GM19372 (cell line): Measurements from ENCODE around the gene PRND.
"Not testable (repeated sequence)": the region's sequence is repeated elsewhere in the genome, so short reads cannot be mapped to it uniquely, and the experiment has no call there.

ENCODE experiments used
- ATAC-seq: cut with Tn5 transposase; IDR thresholded peaks from one replicate; pipeline ENCODE4 v1.9.1; 2021; ENCODE audit warnings: mild to moderate bottlenecking, low read depth, moderate library complexity; ENCODE audit not compliant: unreplicated experiment

PRND gene

DNA sequence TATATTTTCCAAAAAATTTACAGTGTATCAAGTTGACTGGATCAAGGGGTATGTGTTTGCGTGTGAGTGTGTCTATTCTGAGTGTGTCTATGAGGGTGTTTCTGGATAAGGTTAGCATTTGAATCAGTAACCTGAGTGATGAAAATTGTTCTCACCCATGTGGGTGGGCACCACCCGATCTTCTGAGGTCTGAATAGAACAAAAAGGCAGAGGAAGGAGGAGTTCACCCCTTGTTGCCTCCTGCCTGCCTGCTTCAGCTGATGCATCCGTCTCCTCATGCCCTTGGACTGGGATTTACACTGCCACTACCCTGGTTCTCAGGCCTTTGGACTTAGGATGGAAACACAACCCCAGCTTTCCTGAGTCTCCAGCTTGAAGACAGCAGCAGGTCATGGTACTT is 13.7 kb upstream of the PRND start:
- ATAC-seq: no peak

DNA sequence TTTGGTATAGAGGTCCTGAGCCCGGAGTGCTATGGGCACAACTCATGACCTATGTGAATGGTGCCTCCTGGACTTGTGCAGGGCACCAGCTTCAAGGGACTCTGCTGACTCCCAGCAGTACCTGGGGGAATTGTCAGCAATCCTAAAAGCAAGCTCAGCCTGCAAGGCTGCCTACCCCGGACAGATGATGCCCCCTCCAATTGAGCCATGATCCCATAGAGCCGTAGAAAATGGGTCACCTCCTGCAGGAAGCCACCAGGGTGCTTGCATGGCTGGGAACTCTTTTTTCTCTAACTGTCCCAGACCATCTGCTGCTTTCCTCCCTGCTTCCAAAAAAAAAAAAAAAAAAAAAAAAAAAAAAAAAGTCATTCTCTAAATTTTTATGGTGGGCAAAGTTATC is 12.9 kb upstream of the PRND start:
- no peak for ATAC-seq

DNA sequence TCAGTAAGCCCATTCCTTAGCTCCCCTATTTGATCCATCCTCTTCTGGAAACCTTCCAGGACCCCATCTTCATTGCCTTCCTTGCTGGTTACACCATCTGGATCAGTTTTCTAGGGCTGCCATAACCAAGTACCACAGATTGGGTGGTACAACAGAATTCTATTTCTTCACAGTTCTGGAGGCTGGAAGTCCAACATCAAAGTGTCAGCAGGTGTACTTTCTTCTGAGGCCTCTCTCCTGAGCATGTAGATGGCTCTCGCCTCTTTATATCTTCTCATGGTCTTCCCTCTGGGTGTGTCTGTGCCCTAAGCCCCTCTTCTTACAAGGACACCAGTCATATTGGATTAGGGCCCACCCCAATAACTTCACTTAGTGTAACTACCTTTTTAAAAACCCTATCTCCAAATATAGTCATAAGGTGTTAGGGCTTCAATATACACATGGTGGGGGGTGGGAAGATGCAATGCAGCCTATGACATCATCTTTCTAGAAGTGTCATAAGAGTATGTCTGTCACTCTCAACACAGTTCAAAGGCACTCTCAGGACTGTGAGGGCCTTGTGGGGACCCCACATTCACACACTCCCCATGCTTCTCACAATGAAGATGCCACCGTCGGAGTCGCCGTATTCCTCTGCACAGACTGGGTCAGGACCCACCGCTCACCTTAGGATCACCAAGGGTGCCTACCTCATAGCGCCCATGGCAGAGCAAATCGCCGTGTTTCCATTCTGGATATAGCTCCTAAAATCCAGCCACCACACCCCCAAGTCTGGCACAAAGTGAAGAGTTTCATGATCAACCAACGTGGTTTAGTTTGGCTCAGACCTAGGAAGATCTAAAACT is 12.2 kb upstream of the PRND start:
- no peak for ATAC-seq

DNA sequence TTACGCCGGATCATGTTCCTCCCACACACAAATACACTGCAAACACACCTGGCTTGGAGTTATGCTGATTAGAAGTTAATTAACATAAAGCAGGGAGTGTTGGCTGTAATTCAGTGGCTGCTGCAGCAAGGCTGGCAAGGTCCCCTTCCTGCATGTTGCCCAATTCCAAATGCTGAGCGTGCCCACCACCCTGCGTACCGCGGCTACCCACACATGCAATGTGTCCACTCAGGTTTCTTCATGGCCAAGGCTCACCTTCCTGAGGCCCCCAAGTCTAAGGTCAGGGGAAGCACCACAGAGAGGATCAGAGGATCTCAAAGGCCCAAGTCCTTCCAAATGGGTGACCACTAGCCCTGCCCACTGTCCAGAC is 11.6 kb upstream of the PRND start:
- no peak for ATAC-seq

DNA sequence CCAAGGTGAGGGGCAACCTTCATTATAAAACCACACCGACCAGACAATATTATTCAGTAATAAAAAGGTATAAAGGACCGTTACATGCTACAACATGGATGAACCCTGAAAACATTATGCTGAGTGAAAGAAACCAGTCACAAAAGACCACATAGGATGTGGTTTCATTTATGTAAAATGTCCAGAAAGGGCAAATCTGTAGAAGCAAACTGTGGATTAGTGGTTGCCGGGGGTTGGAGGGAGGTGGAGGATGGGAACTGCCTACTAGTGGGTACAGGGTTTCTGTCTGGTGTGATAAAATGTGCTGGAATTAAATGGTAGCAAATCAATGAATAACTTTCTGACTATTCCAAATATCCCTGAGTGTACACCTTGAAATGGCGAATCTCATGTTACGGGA is 10.2 kb upstream of the PRND start:
- no peak for ATAC-seq

DNA sequence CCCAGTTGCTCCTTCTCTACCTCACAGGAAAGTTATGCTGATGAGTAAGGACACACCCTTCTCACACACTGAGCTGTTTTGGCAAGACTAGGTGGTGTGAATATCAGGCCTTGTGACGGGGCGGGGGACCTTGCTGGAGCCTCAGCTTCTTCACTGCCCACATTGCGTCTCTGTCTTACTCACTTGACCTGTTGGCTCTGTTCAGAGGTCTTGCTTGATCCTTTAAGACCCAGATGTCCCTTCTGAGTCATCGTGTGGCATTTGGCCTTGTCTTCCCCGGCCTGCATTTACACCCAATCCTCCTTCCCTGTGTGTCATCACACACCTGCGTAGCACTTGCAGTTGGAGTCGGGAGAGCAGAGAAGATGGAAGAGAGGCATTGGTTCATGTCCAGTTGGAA is 8.3 kb upstream of the PRND start:
- ATAC-seq: no peak

DNA sequence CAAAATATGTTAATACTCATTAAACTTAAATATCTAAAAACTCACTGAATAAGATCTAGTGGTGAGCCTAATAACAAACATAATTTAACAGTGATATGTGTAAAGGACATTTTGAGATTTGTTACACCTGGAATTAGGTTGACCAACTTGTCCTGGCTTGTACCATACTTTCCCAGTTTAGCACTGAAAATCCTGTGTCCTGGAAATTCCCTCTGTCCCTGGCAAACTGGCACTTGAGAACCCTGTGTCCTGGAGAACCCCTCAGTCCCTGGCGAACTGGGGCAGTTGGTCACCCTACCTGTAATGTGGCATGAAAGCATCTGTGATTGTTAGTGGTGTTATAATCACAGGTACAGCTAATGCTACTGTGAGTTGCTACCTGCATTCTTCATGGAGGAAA is 6.9 kb upstream of the PRND start:
- no peak for ATAC-seq

DNA sequence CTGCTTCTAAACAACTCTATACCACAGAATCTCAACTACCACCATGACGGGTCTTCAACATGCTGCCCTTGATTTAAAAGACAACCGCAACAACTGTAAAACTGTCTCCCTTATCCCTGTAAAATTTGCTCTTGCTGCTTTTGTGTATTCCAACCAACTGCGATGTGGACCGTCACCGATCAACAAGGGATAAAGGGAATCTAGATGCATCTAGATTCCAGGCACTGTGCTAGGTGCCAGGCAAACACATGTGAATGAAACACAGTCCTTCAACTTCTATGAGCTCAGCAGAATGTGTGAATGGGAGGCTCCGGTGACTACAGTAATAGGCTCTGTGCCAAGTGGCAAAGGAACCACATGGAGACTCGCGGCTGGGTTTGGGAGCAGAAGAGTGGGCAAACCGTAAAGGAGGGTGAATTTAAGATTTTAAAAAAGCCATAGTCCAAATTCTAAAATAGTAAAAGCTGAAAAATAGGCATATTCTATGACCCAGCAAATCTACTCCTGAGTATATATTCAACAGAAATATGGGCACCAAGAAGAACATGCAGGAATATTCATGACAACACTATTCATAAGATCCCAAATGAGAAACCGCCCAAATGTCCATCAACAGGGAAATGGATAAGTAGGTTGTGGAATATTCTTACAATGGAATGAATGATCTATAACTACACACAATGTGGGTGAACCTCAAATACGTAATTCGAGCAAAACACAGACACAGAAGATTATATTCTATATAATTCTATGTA is 3.7 kb upstream of the PRND start:
- no peak for ATAC-seq

DNA sequence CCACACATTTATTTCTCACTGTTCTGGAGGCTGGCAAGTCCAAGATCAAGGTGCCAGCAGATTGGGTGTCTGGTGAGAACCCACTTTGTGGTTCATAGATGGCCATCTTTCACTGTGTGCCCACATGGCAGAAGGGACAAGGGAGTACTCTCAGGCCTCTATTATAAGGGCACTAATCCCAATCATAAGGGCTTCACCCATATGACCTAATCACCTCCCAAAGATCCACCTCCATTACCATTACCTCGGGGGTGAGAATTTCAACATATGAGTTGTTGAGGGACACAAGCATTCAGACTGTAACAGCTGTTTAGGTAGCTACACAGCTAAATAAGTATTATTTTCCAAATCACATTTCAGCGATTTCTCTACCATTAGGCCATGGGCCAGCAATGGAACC is 2.5 kb upstream of the PRND start:
- no peak for ATAC-seq

DNA sequence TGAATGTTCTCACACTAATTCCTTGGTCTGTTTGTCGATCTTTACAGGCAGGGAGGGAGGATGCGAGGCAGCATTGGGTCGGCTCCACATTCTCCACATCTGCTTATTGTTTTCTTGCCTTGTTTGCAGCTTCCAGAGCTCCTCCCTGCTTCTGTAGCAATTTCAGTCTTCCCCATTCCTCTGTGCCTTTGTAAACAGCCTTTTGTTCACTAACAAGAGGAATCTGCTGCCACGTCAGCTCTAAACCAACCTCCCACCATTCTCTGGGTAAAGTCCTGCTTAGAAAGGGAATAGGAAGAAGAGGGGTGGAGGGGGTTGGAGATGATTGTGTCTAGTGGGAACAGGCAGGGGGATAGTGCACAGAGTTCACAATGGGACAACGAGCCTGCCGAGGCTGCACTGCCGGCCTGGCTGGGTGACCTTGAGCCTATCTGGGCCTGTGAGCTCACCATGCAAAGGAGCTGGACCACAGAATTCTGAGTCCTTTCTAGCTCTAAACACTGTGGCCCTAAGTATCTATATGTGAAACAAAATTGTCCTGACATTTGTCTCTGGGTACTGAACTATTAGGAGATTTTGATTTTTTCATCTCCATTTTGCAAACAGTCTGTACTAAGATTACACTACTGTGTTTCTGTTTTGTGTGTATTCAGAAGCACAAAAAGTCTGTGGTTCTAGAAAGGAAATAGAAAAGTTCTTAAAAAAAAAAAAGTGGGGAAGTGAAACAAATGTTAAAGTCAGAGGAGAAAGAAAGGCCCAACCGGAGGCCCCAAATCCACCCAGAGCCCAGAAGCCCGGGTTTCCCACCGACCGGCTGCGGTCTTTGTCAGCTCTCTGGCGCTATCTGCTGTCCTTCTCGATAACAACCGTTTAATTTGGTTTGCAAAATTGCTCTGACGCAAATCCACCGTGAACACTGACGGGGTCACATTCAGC is 1.4 kb upstream of the PRND start:
- peak; percentile 93 for ATAC-seq

DNA sequence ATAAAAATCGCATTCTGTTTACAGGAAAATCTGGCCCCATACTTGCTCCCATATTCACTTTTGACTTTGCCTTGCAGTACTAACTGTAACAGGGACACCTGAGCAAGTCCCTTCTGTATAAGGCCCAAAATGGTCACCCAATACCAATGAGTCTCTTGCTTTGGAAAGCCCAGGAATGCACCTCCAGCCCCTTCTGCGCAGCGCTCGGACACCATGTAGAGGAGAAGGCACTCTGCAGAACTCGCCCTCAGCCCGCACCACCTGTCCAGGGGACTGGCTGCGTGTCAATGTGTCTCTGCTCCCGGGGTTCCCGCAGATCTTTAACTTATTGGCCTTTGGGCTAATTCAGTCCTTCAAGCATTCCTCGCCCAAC is 746 bp upstream of the PRND start:
- no peak for ATAC-seq

DNA sequence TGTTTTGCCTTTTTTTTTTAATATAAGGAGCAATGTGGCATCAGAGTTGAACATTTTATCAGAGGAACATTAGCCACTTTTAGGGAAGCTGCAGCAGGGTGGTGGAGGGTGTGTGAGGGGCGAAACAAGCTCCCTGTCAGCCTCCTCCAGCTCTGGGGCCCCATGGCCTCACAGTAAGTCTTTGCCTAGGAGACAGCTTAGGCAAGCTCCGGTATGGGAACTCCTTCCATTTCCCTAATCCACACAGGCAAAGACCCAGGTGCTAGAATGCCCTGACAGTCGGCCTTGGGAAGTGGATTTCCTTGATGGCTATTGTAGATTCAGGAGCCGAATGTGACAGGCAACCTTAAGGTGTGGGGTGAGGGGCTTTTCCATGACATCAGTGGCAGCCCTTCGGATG is 862 bp downstream of the PRND start:
- no peak for ATAC-seq

DNA sequence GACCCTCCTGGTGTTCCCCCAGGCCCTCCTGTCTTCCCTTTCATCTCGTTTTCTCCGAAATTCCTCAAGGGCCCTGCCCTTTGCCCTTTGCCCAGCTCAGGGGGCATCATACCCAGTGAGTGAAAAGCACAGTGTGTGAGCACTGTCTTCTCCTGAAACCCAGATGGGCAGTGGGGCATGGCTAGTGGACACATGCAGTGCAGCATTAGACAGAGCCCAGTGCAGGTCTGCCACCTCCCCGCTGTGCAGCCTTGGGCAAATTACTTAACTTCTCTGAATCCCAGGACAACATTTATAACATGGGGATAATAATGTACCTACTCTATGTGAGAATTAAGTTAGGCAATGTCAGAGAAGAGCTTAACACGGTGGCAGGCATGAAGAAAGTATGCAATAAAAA is 1.3 kb downstream of the PRND start:
- ATAC-seq: no peak

DNA sequence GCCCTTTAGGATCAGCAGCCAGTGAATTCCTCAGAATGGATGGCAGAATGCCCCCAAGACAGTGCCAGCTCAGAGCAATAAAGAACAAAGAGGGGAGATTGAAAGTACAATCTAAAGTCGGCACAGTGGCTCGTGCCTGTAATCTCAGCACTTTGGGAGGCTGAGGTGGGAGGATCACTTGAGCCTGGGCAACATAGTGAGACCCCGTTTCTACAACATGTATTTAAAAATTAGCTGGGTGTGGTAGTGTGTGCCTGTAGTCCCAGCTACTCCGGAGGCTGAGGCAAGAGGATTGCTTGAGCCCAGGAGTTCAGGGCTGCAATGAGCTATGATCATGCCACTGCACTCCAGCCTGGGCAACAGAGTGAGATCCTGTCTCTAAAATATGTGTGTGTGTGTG is 1.8 kb downstream of the PRND start:
- not testable (repeated sequence) for ATAC-seq

DNA sequence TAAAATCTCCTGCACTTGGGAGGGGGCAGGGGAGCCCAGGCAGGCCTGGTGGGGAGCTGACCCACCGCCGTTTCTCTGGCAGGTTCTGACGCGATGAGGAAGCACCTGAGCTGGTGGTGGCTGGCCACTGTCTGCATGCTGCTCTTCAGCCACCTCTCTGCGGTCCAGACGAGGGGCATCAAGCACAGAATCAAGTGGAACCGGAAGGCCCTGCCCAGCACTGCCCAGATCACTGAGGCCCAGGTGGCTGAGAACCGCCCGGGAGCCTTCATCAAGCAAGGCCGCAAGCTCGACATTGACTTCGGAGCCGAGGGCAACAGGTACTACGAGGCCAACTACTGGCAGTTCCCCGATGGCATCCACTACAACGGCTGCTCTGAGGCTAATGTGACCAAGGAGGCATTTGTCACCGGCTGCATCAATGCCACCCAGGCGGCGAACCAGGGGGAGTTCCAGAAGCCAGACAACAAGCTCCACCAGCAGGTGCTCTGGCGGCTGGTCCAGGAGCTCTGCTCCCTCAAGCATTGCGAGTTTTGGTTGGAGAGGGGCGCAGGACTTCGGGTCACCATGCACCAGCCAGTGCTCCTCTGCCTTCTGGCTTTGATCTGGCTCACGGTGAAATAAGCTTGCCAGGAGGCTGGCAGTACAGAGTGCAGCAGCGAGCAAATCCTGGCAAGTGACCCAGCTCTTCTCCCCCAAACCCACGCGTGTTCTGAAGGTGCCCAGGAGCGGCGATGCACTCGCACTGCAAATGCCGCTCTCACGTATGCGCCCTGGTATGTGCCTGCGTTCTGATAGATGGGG is 3.0 kb downstream of the PRND start:
- no peak for ATAC-seq

DNA sequence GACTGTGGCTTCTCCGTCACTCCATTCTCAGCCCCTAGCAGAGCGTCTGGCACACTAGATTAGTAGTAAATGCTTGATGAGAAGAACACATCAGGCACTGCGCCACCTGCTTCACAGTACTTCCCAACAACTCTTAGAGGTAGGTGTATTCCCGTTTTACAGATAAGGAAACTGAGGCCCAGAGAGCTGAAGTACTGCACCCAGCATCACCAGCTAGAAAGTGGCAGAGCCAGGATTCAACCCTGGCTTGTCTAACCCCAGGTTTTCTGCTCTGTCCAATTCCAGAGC is 3.5 kb downstream of the PRND start:
- no peak for ATAC-seq

DNA sequence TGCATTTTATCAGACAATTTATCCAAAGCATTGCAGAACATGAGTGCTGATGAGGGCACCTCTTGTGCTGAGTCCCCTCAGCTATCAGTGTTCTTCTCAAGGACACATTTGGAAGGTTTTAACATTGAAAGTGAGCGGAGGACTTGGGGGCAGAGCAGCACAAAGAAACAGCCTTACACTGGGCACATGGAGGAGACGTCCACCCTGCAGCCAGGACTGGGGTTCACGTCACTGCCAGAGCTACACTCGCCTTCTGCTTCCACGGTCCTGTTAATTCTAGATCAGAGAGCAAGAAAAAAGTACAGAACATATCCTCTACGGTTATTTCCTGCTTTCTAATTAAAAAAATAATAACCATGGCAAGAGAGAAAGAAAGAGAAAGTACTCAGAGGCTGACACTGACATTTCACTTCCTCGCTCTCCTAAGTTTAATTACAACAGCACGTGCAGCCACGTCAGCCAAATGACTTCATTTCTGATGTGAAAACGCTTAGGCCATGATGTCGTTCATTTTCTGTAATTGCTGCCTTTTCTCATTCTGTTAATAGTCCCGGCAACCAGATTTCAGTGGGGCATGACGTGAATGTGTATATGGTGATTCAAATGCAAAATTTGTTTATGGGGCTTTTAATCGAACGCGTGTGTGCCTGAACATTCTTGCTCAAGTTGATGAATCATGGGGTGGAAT is 5.1 kb downstream of the PRND start:
- no peak for ATAC-seq

DNA sequence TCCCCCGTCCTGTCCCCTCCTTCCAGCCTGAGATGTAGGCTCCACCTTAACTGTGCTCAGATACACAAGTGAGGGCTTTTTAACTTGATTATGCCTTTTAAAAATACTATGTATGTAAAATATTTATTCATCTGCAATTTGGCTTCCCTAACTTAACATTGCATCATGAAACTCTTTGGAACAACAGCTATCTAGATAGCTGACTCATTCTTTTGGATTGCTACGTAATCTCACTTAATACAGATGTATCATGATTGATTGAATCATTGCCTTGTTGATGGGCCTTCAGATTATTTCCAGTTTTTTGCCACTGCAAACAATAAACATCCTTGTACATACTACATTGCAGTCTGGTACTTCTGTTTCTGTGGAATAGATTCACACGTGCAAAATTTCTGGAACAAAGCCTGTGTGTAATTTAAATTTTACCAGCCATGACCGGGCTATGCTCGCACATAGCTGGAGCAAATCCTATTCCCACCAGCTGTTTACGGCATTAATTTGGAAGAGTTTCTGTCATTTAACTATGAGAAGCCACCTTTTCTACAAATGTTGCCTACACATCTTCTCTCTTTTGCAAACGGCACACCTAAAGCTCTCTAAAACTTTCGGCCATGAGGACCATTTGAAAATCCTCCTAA is 6.5 kb downstream of the PRND start:
- no peak for ATAC-seq

DNA sequence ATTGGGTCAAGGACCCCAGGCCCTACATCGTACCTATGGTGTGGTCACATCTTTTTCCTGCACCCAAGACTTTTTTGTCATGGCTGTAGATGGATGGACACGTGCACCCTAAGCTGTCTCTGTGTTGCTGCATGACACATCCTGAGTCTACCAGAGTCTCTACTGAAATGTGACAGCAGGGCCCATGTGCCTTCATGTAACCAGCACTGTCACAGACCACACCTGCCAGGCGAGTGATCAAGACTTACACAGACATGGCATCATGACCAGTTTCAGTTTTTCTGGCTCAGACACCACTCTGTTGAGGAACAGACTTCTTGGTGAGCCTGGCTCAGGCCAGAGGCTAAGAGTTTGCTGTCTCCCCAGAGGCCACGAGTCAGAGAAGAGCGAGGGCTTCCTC is 7.6 kb downstream of the PRND start:
- no peak for ATAC-seq

DNA sequence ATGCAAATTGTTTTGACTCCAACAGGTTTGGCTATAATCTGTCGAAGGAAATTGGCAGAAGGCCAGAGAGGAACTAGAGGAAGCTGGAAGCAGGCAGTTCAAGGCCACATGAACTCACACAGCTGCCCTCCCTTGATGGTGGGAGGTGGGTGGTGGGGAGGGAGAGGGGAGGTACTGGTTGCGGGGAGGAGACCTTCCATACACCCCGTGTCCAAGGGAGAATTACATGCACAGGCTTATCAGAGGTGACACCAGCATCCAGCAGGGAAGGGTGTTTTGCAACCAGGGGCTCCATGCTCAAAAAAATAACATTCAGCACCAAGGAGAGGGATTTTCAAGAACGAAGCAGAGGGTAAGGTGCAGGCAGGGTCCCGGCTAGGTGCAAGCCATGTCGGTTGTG is 9.1 kb downstream of the PRND start:
- ATAC-seq: no peak
